IPS-NIHi7 (cell line): Measurements from ENCODE around the gene TOR1AIP2.
"Not testable (repeated sequence)": the region's sequence is repeated elsewhere in the genome, so short reads cannot be mapped to it uniquely, and the experiment has no call there.

ENCODE experiments used
- DNase-seq: peaks from one replicate; pipeline ENCODE4 v3.0.0; 2012; ENCODE audit warnings: mixed read lengths; ENCODE audit errors: extremely low spot score

Gene TOR1AIP2

GRCh38 chr1:179875596-179876299, 1.9 kb downstream of the TOR1AIP2 start:
- DNase-seq: no peak

DNA sequence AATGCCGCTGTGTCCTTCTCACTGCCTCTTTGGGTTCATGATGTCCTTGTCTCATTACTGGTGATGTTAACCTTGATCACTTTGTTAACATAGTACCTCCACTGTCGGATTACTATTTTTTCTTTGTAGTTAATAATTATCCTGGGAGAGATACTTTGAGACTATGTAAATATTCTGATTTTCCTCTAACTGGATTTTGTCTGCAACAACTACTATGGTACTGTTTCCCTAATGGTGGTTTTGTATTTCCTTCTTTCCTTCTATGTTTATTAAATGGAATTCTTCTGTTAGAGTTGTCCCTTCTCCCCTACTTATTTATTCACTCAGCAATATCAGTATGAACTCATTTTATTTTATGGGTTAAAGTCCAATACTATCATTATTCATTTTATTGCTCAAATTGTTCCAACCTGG, 4.2 kb downstream of the TOR1AIP2 start:
- DNase-seq: no peak

DNA sequence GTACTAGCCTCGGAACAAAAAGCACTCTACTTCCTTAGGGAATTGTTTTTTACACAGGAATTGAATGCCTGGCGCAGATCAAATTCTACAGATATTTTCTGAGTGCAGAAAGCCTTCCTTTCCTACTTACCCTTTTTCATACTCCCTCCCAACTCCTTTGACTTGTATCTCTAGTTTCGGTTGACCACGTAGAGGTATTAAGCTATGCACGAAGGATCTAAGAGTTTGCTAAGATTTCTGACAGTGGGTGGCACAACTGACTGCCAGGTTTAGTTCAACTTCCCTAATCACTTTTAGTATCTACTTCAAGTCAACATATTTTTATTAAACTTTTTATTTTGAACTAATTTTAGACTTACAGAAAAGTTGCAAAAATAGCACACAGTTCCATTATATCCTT, 5.0 kb downstream of the TOR1AIP2 start:
- no peak for DNase-seq

DNA sequence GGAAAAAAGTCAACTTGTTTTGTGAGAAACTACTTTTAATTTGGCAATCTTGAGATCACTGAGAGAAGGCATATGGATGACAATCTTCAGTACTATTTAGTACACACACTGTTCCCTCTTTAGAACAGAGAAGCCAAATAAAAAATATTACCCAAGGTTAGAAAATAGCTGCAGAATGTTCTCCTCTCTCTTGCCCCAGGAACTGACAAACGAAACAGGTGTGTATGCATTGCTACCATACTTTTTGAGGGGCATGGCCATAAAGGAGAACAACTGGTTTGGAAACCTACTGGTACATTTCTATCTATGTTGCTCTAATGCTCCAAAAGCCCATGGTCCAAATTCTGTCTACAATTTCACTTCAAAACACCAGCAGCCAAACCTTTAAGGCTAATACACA, 5.7 kb downstream of the TOR1AIP2 start:
- no peak for DNase-seq

- no peak for DNase-seq
Measured at GRCh38 chr1:179870870-179871269, 6.7 kb downstream of the TOR1AIP2 start.

DNA sequence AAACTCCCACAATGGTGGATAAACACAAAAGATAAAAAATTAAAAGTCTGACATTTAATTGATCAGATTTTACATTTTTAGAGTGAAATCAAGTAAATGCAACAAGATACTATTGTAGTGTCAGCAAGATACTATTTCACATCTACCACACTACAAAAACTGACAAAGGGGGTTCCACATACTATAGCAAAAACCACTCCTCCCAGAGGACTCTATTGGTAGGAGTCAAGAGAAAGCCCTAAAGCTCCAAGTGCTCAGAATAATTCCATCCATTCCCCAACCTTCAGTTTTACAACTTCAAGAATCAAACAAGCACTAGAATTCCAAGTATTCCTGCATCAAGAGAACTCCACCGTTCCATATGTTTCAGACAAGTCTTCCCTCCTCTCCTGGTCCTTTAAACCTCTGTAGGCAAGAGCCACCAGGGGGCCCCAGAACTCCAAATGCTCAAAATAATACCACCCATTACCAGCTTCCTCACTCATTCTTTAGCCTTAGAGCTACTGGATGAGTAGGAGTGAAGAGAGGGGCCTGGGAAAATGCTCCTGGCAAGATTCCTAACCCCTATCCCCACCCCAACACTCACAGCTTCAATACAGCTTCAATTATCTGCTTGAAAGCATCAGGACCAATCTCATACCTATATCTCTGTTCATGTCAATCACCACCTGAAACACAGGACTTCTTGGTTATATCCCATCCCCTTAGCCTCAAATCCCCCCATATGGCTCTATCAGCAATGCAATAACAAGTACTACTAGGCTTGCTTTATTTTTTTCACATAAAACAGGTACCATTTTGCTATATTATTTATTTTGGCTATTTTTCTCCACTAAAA, 9.9 kb downstream of the TOR1AIP2 start:
- peak; percentile 71 for DNase-seq

DNA sequence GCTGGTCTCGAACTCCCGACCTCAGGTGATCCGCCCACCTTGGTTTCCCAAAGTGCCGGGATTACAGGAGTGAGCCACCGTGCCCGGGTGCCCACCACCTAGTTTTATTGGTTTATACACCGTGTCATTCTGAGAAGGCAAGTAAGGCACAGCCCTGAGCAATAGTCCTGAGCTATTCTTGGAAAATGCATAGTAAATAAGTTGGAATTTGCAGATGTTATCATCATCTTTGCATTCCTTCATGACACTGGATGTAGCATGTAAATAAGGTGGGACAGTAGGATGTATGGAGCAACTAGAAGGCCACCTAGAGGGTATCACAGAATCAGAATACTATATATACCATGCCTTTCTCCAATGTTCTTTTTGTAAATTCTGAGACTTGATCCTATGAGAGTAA, 11.0 kb downstream of the TOR1AIP2 start:
- no peak for DNase-seq

DNA sequence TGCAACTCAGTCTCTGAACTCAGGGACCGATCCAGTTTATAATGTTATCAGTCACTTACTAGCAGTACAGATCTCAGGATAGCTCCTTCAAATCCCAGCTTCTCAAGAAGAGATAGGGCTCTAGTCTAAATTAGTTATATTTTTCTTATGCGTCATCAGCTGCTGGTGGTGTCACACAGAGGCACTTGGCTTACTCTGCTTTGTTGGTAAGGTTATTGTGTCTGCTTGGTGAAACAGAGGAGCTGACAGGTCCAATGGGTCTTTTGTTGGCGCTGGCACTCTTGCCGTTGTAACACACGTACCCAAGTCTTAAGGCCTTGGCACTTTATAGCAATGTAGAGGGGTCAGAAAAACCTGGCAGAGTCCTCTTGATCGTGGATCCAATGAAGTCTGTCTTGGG, 12.2 kb downstream of the TOR1AIP2 start:
- no peak for DNase-seq

DNA sequence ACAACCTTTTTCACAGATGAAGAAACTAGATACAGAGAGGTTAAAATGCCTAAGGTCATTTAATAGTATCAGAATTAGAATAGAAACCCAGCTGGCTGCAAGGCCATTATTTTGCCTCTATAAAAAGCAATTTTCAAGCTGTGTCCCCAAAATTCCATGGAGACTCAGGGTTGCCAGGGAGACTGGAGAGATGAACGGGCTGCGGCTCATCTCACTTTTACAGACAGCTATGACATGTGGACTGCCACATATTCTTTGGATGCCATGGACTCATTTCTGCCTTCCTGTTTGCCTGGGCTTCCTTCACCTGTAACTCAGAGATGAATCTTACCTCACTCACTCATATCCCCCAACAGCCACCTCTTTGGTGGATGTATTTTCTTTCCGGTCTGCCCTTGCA, 17.0 kb downstream of the TOR1AIP2 start:
- DNase-seq: no peak

DNA sequence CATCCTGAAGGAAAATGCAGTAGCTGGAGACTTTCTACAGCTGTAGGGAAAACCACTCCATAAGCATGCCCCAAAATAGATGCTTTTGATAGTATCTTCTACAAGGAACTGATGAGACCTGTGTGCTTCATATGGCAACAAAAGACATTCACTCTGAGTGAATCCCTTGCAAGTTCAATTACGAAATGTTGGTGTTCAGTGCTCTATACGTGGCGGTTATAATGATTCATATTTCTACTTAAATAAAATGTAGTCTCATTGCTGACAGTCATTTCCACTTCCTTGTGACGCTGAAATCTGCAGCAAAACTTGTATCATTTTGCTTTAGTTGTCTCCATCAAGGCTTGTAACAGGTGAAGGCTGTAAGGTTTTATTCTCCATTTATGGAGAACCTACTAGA, 20.6 kb downstream of the TOR1AIP2 start:
- no peak for DNase-seq

- DNase-seq: no peak
Measured at GRCh38 chr1:179856296-179856695, 21.3 kb downstream of the TOR1AIP2 start.

DNA sequence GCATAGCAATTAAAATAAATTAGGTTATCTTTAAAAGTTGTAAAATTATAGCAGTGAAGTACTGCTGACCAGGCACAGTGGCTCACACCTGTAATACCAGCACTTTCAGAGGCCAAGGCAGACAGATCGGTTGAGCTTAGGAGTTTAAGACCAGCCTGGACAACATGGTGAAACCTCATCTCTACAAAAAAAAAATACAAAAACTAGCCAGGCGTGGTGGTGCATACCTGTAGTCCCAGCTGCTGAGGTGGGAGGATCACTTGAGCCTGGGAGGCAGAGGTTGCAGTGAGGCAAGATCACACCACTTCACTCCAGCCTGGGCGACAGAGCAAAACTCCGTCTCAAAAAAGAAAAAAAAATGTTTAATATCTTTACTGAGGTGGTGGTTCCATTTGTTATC, 21.8 kb downstream of the TOR1AIP2 start:
- DNase-seq: not testable (repeated sequence)

DNA sequence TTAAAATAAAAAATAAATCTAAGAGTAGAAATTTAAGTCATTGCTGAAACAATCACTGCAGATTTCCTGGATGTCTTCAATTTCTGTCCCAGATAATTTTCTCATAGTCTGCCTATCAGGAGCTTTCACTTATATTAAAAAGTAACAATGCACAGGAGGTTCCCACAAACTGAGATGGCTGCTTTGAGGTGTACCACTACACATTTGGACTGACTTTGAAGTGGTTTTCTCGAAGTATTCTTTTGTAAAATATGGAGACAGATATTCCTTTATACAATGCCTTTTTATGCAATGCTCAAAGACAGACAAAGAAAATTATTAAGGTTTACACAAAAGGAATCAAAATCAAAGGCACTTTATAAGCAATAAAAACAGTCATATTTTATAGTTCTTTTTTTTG, 24.5 kb downstream of the TOR1AIP2 start:
- DNase-seq: no peak

GRCh38 chr1:179848233-179848632, 29.4 kb downstream of the TOR1AIP2 start:
- no peak for DNase-seq

GRCh38 chr1:179840107-179840506, 37.5 kb downstream of the TOR1AIP2 start:
- DNase-seq: no peak

- DNase-seq: not testable (repeated sequence)
Measured at GRCh38 chr1:179836686-179837445, 40.7 kb downstream of the TOR1AIP2 start.

DNA sequence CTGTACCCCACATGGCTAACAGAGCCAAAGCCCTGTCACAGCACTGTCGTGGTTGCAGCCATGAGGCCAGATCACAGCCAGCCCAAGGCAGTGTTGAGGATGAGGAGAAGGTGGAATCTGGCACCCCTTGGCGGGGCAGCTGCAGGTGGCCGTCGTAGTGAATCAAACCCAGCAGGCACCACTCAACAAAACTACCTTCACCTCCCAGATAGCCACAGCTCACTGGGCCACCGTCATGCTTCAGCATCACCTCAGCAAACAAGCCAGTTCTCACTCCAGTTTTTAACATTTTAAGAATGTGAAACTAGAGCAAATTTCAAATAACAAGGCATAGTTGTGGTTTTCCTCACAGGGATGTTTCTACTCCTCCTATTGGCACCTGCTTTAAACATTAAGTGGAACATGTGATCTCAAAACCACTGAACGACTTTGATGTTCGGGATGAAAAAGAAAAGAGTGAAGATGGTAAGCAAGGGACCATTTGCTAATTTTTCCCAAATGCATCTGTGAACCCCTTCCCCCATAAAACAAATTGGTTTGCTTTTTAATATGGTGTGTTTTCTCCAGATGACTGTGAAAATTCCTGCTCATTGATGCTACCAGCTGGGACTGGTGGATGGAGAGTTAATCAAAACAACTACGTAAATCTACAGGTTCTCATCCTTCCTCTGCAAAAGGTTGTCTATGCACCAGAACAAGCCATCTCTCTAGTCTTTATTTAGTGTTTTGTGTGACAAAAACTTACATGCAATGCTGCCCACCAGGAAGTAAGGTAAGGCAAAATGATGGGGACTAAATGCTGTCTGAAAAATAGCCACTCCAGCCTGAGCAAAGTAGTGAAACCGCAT, 45.5 kb downstream of the TOR1AIP2 start:
- no peak for DNase-seq

DNA sequence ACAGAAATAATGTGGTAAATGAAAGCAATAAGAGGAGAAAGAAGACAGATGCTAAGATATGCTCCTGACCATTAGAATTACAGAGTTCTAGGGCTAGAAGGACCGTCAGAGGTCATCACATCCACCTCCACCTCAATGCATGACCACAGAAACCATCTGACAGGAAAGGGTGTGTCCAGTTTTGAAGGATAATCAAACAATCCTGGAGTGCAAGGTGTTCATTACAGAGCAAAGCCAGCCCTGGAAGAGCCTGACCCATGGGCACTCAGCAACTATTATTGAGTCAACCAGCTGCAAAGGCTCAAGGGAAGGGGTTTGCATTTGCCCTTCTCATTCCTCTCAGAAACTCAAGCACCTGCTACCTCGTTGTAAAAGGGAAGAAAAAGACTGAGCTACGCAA, 46.4 kb downstream of the TOR1AIP2 start:
- no peak for DNase-seq

DNA sequence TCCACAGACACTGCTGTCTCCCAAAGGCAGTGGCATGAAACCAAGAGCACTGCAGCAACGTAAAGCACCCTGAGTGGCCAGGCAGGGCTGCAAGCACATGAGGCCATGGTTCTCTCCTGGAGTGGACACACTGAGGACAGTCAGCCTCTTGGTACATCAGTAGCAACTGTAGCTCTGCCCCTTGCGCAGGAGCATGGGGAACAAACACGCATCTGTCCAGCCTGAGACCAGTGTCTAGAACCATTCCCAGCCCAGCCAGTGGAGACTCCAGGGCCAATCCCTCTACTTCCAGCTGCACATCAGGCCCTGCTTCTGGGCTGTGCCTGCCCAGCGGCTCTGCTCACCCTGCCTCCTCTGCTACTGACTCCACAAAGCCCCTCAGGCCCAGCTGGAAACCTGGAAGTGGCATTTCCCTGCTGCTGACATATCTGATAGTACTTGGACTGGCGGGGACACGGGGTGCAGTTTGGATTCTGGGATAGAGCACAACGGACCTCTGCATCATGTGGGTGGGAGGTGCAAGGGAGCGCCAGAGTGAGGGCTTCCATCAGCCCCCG, 49.0 kb downstream of the TOR1AIP2 start:
- DNase-seq: no peak

GRCh38 chr1:179826626-179827280, 50.9 kb downstream of the TOR1AIP2 start:
- no peak for DNase-seq
